ENCODE measurements around the gene KIAA0825. TPM values are rescaled to one million over a fixed set of nuclear protein-coding genes. Genes with fewer than 3 reads are reported as not detected.

The KIAA0825 gene
- total and polyA plus RNA-seq, 2 of the 8 experiments (the other 6 are each of a cell fraction or from before 2014, with no cell fraction given), result 0.60 to 1.0 TPM

DNA sequence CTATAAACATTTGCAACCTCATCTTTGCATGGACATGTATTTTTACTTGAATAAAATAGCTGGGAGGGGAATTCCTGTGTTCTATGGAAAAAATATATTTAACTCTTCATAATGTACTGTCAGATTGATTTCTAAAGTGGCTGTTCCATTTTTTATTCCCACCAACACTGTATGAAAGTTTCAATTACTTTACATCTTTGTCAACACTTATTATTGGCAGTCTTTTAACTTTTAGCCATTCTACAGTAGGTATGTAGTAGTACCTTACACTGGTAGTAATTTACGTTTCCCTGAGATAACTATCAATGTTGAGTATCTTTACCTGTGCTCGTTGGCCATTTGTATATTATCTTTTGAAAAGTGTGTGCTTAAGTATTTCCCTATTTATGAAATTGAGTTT, 429.7 kb downstream of the KIAA0825 start (continued):
- TF ChIP-seq, protein P1, sequence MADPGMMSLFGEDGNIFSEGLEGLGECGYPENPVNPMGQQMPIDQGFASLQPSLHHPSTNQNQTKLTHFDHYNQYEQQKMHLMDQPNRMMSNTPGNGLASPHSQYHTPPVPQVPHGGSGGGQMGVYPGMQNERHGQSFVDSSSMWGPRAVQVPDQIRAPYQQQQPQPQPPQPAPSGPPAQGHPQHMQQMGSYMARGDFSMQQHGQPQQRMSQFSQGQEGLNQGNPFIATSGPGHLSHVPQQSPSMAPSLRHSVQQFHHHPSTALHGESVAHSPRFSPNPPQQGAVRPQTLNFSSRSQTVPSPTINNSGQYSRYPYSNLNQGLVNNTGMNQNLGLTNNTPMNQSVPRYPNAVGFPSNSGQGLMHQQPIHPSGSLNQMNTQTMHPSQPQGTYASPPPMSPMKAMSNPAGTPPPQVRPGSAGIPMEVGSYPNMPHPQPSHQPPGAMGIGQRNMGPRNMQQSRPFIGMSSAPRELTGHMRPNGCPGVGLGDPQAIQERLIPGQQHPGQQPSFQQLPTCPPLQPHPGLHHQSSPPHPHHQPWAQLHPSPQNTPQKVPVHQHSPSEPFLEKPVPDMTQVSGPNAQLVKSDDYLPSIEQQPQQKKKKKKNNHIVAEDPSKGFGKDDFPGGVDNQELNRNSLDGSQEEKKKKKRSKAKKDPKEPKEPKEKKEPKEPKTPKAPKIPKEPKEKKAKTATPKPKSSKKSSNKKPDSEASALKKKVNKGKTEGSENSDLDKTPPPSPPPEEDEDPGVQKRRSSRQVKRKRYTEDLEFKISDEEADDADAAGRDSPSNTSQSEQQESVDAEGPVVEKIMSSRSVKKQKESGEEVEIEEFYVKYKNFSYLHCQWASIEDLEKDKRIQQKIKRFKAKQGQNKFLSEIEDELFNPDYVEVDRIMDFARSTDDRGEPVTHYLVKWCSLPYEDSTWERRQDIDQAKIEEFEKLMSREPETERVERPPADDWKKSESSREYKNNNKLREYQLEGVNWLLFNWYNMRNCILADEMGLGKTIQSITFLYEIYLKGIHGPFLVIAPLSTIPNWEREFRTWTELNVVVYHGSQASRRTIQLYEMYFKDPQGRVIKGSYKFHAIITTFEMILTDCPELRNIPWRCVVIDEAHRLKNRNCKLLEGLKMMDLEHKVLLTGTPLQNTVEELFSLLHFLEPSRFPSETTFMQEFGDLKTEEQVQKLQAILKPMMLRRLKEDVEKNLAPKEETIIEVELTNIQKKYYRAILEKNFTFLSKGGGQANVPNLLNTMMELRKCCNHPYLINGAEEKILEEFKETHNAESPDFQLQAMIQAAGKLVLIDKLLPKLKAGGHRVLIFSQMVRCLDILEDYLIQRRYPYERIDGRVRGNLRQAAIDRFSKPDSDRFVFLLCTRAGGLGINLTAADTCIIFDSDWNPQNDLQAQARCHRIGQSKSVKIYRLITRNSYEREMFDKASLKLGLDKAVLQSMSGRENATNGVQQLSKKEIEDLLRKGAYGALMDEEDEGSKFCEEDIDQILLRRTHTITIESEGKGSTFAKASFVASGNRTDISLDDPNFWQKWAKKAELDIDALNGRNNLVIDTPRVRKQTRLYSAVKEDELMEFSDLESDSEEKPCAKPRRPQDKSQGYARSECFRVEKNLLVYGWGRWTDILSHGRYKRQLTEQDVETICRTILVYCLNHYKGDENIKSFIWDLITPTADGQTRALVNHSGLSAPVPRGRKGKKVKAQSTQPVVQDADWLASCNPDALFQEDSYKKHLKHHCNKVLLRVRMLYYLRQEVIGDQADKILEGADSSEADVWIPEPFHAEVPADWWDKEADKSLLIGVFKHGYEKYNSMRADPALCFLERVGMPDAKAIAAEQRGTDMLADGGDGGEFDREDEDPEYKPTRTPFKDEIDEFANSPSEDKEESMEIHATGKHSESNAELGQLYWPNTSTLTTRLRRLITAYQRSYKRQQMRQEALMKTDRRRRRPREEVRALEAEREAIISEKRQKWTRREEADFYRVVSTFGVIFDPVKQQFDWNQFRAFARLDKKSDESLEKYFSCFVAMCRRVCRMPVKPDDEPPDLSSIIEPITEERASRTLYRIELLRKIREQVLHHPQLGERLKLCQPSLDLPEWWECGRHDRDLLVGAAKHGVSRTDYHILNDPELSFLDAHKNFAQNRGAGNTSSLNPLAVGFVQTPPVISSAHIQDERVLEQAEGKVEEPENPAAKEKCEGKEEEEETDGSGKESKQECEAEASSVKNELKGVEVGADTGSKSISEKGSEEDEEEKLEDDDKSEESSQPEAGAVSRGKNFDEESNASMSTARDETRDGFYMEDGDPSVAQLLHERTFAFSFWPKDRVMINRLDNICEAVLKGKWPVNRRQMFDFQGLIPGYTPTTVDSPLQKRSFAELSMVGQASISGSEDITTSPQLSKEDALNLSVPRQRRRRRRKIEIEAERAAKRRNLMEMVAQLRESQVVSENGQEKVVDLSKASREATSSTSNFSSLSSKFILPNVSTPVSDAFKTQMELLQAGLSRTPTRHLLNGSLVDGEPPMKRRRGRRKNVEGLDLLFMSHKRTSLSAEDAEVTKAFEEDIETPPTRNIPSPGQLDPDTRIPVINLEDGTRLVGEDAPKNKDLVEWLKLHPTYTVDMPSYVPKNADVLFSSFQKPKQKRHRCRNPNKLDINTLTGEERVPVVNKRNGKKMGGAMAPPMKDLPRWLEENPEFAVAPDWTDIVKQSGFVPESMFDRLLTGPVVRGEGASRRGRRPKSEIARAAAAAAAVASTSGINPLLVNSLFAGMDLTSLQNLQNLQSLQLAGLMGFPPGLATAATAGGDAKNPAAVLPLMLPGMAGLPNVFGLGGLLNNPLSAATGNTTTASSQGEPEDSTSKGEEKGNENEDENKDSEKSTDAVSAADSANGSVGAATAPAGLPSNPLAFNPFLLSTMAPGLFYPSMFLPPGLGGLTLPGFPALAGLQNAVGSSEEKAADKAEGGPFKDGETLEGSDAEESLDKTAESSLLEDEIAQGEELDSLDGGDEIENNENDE (IDR thresholded peaks at IDR 0.05; ENCODE audit: insufficient replicate concordance, low read length), result no peak
- TF ChIP-seq MAX (IDR thresholded peaks at IDR 0.05) (no peak), GABPA (IDR thresholded peaks at IDR 0.05; ENCODE audit: borderline replicate concordance, insufficient read depth, low read length) (no peak), FOSL1 (IDR thresholded peaks at IDR 0.05; ENCODE audit: insufficient read depth, low read depth, low read length) (no peak), CBX5 (IDR thresholded peaks at IDR 0.05; ENCODE audit: low read depth, low read length) (no peak), KDM5A (IDR thresholded peaks at IDR 0.05; ENCODE audit: low read length) (no peak), HDAC6 (IDR thresholded peaks at IDR 0.05; ENCODE audit: low read depth, low read length) (no peak), TCF12 (IDR thresholded peaks at IDR 0.05; ENCODE audit: low read depth, low read length) (no peak), CHD2 (IDR thresholded peaks at IDR 0.05; ENCODE audit: low read length) (no peak), KDM4A (IDR thresholded peaks at IDR 0.05; ENCODE audit: low read depth, low read length, severe bottlenecking) (no peak)
- TF ChIP-seq, protein P2, sequence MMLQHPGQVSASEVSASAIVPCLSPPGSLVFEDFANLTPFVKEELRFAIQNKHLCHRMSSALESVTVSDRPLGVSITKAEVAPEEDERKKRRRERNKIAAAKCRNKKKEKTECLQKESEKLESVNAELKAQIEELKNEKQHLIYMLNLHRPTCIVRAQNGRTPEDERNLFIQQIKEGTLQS (IDR thresholded peaks at IDR 0.05; ENCODE audit: insufficient read depth, low read depth, low read length), result no peak
